IPS-18c (cell line): ENCODE measurements around the gene SLC1A7.

Experiments used
- H3K4me3 ChIP-seq: 2 replicates; pipeline ENCODE4 v1.7.0; 2013; ENCODE audit warnings: low read depth, mild to moderate bottlenecking, low read length, moderate library complexity; ENCODE audit not compliant: insufficient read depth
- H3K9me3 ChIP-seq: one replicate; pipeline ENCODE4 v1.6.1; 2013; ENCODE audit warnings: mild to moderate bottlenecking, low read length, moderate library complexity; ENCODE audit not compliant: control insufficient read depth, insufficient read depth

SLC1A7 gene

DNA sequence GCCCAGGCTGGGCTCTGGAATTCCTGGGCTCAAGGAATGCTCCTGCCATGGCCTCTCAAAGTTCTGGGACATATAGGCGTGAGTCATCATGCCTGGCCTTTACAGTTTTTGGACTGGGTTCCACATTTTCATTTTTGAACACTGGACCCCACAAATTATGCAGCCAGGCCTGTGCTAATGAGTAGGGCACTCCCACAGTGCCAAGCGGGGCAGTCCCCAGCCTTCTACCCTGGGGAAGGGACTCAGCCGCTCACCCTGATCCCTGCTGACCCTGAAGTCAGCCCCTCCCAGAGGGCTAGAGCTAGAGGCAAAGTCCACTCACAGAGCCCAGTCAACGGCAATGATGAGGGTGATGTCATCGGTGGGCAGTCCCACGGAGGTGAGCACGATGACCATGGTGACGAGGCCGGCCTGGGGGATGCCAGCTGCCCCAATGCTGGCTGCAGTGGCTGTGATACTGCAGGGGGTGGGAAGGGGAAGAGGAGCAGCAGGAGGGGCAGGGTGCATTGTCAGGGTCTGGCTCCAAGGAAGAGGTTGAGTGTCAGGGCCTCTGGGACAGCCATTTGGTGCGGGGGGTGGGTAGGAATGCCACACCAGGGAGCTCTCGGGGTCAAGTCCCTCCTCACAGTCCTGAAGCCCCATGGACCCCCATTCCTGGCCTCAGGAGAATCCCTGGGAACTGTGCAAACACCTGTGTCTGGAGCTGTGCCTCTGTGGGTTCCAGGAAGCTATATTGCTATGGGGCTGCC, 52.8 kb downstream of the SLC1A7 start:
- Histone ChIP-seq H3K4me3 (no peak overlapping the region), H3K9me3 (no peaks in the 10 kb centered on the region)

GRCh38 chr1:53088616-53089300, 53.7 kb downstream of the SLC1A7 start:
- Histone ChIP-seq H3K9me3 (no peaks in the 10 kb centered on the region), H3K4me3 (no peak overlapping the region)

- Histone ChIP-seq H3K4me3 (no peak overlapping the region), H3K9me3 (no peaks in the 10 kb centered on the region)
Observed at GRCh38 chr1:53087332-53088285, 54.8 kb downstream of the SLC1A7 start.

GRCh38 chr1:53086491-53087070, 55.9 kb downstream of the SLC1A7 start:
- Histone ChIP-seq H3K9me3 (no peaks in the 10 kb centered on the region), H3K4me3 (no peak overlapping the region)

DNA sequence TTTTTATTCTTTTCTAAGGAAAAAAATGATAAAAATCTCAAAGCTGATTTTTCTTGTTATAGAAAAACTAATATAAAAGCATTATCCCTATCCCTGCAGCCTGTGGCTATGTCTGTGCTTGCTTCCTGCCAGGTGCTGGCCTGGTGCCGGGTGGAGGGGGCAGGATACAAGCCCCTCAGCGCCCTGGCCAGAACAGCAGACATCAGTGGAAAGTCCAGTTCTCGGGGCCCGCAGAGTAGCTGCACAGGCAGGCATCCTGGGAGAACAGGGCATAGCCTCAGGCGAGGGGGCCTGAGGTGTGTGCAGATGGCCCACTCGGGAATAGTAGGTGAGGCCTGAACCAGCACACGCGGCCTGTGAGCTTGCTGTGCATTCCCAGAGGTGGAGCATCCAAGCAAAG, 57.0 kb downstream of the SLC1A7 start:
- no peak overlapping the region for H3K4me3 ChIP-seq
- H3K9me3 ChIP-seq = no peaks in the 10 kb centered on the region

GRCh38 chr1:53084589-53084971, 57.9 kb downstream of the SLC1A7 start:
- H3K9me3 ChIP-seq = no peaks in the 10 kb centered on the region
- H3K4me3 ChIP-seq = no peak overlapping the region

DNA sequence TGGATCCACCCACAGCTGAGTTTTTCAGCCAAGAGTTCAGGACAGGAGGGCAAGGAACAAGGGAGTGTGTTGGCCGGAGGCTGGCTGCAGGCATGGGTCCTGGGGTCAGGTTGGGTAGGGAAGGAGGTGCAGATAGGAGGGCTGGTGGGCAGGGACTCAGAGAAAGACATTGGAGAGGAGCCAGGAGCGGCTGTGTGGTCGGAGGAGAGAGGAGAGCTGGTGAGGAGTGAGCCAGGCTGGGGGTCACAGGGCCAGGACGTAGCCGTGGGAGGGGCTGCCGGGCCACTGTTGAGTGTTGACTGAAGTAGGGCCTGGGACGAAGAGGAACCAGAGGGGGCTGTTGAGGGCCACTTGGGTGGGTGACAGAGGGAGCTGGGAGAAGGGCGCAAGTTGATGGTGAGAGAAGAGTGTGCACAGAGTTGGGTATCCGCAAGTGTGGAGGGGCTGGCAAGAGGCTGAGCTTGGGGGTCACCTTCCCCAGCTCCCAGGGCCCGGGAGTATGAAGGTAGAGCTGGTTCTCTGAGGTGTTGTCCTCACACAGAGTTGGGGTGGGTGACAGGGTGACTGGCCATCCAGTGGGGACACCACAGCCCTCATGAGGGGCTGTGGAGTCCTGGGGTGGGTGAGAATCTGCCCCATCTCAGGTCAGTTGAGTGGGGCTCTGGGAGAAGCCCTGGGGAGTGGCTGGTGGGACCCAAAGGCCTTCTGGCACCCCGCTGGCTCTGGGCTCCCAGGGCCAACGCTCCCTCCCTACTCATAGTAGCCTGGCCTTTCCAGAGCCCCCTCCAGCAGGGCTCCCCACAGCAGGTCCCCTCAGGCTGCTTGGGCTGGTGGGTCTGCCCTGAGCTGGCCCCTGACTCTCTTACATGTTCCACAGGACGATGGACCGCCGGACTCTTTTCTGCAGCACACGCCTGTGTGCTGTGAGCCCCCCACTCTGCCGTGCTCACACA, 58.5 kb downstream of the SLC1A7 start:
- Histone ChIP-seq H3K9me3 (no peaks in the 10 kb centered on the region), H3K4me3 (no peak overlapping the region)

DNA sequence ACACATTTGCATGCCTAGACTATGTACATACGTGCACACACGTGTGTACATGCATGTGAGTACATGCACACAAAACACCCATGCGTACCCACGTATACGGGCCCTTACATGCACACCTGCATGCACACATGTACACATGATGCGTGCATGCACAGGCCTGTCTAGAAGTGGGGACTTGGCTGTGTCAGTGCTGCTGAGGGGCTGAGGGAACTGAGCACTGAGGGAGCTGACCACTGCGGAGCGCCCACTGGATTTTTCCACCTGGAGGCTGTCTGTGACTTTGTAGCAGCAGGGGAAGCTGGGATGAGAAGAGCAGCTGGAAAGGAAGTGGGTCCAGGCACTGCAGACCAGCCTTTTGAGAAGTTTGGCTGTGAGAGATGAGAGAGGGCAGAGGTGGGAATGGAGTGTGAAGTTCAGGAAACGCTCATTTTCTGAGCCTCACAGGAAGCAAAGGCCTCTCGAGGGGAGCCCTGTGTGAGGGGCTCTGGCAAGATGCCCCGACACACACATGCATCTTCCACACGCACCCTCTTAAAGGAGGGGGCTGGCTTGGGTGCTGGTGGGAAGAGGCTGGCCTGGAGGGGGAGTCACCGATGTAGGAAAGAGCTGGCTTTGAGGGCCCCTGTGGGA, 59.5 kb downstream of the SLC1A7 start:
- no peaks in the 10 kb centered on the region for H3K9me3 ChIP-seq
- no peak overlapping the region for H3K4me3 ChIP-seq

DNA sequence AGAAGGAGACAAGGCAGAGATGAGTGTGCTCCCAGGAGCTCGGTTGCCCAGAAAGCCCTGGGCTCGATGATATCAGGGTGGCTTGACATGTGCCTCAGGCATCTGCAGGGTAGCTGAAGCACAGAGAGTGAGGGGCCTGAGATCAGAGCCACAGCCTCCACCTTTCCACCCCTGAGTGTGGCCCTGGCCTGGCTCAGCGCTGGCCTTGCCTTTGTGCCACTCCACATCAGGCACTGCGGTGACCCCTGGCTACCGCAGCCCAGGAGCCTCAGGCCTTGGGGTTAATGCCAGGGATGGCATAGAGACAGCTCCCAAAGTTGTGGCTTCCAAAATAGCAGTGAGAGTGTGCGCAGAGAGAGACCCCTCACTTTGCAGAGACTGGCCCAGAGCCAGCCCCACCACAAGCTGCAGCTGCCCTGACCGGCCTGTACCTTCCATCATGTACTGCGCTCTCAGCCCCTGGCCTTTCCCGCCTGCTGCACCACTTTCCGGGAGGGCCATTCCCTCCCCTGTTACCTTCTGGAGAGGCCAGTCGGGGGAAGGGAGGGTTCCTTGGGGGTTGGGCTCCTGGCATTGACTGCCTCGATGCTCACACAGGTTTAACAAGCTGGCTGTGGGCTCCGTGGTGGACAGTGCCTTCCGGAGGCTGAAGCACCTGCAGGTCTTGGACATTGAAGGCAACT, 60.9 kb downstream of the SLC1A7 start:
- H3K4me3 ChIP-seq = no peak overlapping the region
- no peaks in the 10 kb centered on the region for H3K9me3 ChIP-seq

DNA sequence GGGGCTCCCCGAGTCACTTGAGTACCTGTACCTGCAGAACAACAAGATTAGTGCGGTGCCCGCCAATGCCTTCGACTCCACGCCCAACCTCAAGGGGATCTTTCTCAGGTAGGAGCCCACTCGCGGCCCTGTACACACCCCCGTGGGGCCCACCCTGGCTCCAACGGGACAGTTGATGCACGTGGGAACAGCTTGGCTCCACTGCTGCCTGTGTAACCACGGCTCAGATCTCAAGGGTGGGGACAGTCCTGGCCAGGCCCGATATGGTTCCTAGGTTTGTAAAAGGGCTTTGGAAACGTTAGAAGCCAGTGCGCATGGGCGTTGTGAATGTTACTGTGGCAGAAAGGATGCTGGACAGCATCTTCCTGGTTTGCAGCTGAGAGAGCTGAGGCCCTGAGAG, 61.7 kb downstream of the SLC1A7 start:
- no peaks in the 10 kb centered on the region for H3K9me3 ChIP-seq
- H3K4me3 ChIP-seq = no peak overlapping the region

- Histone ChIP-seq H3K4me3 (no peak overlapping the region), H3K9me3 (no peaks in the 10 kb centered on the region)
Observed at GRCh38 chr1:53080041-53080440, 62.4 kb downstream of the SLC1A7 start.

DNA sequence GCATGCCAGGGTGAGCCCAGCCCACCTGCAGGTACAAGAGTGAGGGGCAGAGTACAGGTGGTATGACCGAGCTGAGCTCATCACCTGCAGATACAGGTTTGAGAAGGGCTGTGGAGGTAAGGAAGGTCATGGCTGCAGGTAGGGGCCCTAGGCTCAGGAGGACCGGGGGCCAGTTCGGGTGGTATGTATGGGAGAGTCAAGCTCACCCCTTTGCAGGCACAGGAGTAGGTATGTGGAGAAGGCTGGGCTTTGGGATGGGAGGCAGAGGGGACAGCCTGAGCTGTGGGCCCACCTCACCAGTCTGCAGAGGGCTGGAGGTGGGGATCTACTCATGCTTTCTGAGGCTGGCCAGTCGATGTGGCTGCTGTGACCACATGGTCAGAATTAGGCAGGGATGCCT, 63.2 kb downstream of the SLC1A7 start:
- no peak overlapping the region for H3K4me3 ChIP-seq
- H3K9me3 ChIP-seq = no peaks in the 10 kb centered on the region

DNA sequence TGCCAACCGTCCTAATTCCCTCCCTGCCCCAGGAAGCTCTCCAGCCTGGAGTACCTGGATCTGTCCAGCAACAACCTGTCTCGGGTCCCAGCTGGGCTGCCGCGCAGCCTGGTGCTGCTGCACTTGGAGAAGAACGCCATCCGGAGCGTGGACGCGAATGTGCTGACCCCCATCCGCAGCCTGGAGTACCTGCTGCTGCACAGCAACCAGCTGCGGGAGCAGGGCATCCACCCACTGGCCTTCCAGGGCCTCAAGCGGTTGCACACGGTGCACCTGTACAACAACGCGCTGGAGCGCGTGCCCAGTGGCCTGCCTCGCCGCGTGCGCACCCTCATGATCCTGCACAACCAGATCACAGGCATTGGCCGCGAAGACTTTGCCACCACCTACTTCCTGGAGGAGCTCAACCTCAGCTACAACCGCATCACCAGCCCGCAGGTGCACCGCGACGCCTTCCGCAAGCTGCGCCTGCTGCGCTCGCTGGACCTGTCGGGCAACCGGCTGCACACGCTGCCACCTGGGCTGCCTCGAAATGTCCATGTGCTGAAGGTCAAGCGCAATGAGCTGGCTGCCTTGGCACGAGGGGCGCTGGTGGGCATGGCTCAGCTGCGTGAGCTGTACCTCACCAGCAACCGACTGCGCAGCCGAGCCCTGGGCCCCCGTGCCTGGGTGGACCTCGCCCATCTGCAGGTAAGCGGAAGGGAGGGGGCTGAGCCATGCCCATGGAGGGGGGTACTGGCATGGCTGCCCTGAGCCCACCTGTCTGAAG, 63.9 kb downstream of the SLC1A7 start:
- H3K4me3 ChIP-seq = no peak overlapping the region
- no peaks in the 10 kb centered on the region for H3K9me3 ChIP-seq

GRCh38 chr1:53077599-53077965, 64.9 kb downstream of the SLC1A7 start:
- H3K9me3 ChIP-seq = no peaks in the 10 kb centered on the region

More at GRCh38 chr1:53077599-53077965, 64.9 kb downstream of the SLC1A7 start:
- H3K4me3 ChIP-seq = no peak overlapping the region
